OCI-LY7 (cell line): ENCODE measurements around the gene PTHLH. TPM values are rescaled to one million over a fixed set of nuclear protein-coding genes. Genes with fewer than 3 reads are reported as not detected.

Source experiments
- BruUV-seq: library from RNA; stranded (reverse); fragments of 400-500 nt; replicated peaks from 2 replicates; lab custom pipeline; 2021; lab: Mats Ljungman, UMichigan
- CTCF ChIA-PET: fragments of 300-600 bp; sonication (Branson Sonifier 250); formaldehyde crosslinking; loops from one replicate; lab custom pipeline; 2022; ENCODE audit warnings: antibody characterized with exemption; ENCODE audit not compliant: unreplicated experiment; lab: Charles Lee
- POLR2A ChIA-PET: fragments of 300-600 bp; sonication (Branson Sonifier 250); formaldehyde crosslinking; loops from one replicate; lab custom pipeline; 2022; ENCODE audit warnings: antibody characterized with exemption; lab: Charles Lee
- DNase-seq: peaks from one replicate; pipeline ENCODE4 v3.0.0-alpha.2; 2015; ENCODE audit warnings: low spot score
- H2AFZ ChIP-seq: fragments of 200-600 bp; sonication (generic), shearing (Covaris generic); 2 replicates; pipeline ENCODE4 v1.6.1; 2014; ENCODE audit warnings: mild to moderate bottlenecking, antibody characterized with exemption, low read length, moderate library complexity
- H3K27ac ChIP-seq: fragments of 200-600 bp; sonication (generic); 2 replicates; pipeline ENCODE4 v1.5.1; 2014; ENCODE audit warnings: mixed run types, low read depth, mild to moderate bottlenecking, moderate library complexity, low read length, inconsistent platforms; ENCODE audit not compliant: poor library complexity, severe bottlenecking
- H3K36me3 ChIP-seq: fragments of 200-600 bp; sonication (generic); 2 replicates; pipeline ENCODE4 v1.6.1; 2014; ENCODE audit warnings: mild to moderate bottlenecking, antibody characterized with exemption, low read length, moderate library complexity, mixed read lengths; ENCODE audit not compliant: insufficient read depth
- H3K4me1 ChIP-seq: fragments of 200-600 bp; sonication (generic); 2 replicates; pipeline ENCODE4 v1.5.1; 2014; ENCODE audit warnings: mild to moderate bottlenecking, low read length; ENCODE audit not compliant: insufficient read depth, poor library complexity, severe bottlenecking
- H3K4me2 ChIP-seq: fragments of 200-600 bp; sonication (generic); 2 replicates; pipeline ENCODE4 v1.6.1; 2014; ENCODE audit warnings: mild to moderate bottlenecking, low read length
- H3K4me3 ChIP-seq: fragments of 200-600 bp; sonication (generic); 2 replicates; pipeline ENCODE4 v1.5.1; 2014; ENCODE audit warnings: mild to moderate bottlenecking, low read depth, low read length; ENCODE audit not compliant: poor library complexity, severe bottlenecking
- H3K79me2 ChIP-seq: fragments of 200-600 bp; sonication (generic); 2 replicates; pipeline ENCODE4 v1.6.1; 2016; ENCODE audit warnings: low read depth, mild to moderate bottlenecking, low read length, moderate library complexity, mixed read lengths; ENCODE audit not compliant: insufficient read depth
- H3K9me2 ChIP-seq: fragments of 200-600 bp; sonication (generic); 2 replicates; pipeline ENCODE4 v1.6.1; 2016; ENCODE audit warnings: mild to moderate bottlenecking, low read length, mixed read lengths; ENCODE audit not compliant: insufficient read depth
- H3K9me3 ChIP-seq: fragments of 200-600 bp; sonication (generic); 2 replicates; pipeline ENCODE4 v1.6.1; 2014; ENCODE audit warnings: mild to moderate bottlenecking, mixed run types, low read length, mixed read lengths
- H4K20me1 ChIP-seq: fragments of 200-600 bp; sonication (generic); 2 replicates; pipeline ENCODE4 v1.6.1; 2014; ENCODE audit warnings: mild to moderate bottlenecking, antibody characterized with exemption, low read length, moderate library complexity, mixed read lengths; ENCODE audit not compliant: insufficient read depth
- EZH2phosphoT487 ChIP-seq: fragments of 200-600 bp; sonication (generic); IDR thresholded peaks from 2 replicates; pipeline ENCODE4 v1.6.1; 2018; ENCODE audit warnings: low read depth, borderline replicate concordance, mild to moderate bottlenecking, mixed run types, antibody characterized with exemption, low read length, moderate library complexity, mixed read lengths
- intact Hi-C: fragments of 100-400 bp; cut with micrococcal nuclease; formaldehyde crosslinking; loops from one replicate; pipeline ENCODE4 v1.10.0; 2022; ENCODE audit not compliant: unreplicated experiment
- total RNA-seq, 2 experiments: library from RNA; depleted of rRNA in 1 of 2; stranded (reverse); fragments of >200 nt in 1 of 2; shearing (Covaris generic) in 1 of 2; gene quantifications; 2 replicates each; pipeline ENCODE4 v1.2.3, GENCODE V29; 2014 to 2022
- TF ChIP-seq, protein P1 (sequence below): fragments of 200-600 bp; sonication (generic); conservative IDR thresholded peaks from 2 replicates; pipeline ENCODE4 v1.5.1; 2014; ENCODE audit warnings: mild to moderate bottlenecking, antibody characterized with exemption, low read length, moderate library complexity, mixed read lengths

PTHLH gene
- total RNA-seq, 2 experiments from 2014 or later: not detected

DNA sequence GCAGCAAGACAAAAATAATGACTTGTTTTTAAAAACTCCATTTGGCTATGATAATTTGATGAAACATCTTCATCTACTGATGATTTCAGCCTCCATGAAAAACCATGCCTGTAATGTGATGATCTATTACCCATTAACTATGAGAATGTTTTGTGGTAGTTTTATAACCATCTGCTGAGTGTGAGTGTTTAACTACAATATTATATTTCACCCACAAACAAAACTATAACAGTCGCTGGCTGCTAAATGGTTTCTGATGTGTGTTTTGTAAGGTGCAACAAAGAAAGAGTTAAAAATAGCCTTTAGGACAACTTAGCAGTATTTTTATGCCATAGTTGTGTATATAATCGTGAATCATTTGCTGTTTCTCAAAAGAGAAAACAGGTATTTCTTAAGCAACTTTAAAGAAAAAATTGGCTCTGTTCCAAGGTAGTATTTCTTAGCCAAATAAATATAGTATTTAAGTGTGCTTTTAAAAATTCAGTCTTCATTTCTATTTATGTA, 4.9 kb downstream of the PTHLH start:
- Histone ChIP-seq H3K4me3 (no peak overlapping the region), H4K20me1 (no peaks in the 10 kb centered on the region), H3K36me3 (no peaks in the 10 kb centered on the region), H3K27ac (no peak overlapping the region), H3K4me2 (no peak overlapping the region), H3K79me2 (no peaks in the 10 kb centered on the region), H2AFZ (no peak overlapping the region), H3K9me2 (no peaks in the 10 kb centered on the region), H3K9me3 (no peaks in the 10 kb centered on the region), H3K4me1 (no peaks in the 10 kb centered on the region)
- no TSS peak for BruUV-seq
- ChIA-PET CTCF (no interaction called here), POLR2A (no interaction called here)
- intact Hi-C loops: no loop called here
- no peak for TF ChIP-seq EZH2phosphoT487
- TF ChIP-seq, protein P1, sequence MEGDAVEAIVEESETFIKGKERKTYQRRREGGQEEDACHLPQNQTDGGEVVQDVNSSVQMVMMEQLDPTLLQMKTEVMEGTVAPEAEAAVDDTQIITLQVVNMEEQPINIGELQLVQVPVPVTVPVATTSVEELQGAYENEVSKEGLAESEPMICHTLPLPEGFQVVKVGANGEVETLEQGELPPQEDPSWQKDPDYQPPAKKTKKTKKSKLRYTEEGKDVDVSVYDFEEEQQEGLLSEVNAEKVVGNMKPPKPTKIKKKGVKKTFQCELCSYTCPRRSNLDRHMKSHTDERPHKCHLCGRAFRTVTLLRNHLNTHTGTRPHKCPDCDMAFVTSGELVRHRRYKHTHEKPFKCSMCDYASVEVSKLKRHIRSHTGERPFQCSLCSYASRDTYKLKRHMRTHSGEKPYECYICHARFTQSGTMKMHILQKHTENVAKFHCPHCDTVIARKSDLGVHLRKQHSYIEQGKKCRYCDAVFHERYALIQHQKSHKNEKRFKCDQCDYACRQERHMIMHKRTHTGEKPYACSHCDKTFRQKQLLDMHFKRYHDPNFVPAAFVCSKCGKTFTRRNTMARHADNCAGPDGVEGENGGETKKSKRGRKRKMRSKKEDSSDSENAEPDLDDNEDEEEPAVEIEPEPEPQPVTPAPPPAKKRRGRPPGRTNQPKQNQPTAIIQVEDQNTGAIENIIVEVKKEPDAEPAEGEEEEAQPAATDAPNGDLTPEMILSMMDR: no peak
- DNase-seq: no peak

DNA sequence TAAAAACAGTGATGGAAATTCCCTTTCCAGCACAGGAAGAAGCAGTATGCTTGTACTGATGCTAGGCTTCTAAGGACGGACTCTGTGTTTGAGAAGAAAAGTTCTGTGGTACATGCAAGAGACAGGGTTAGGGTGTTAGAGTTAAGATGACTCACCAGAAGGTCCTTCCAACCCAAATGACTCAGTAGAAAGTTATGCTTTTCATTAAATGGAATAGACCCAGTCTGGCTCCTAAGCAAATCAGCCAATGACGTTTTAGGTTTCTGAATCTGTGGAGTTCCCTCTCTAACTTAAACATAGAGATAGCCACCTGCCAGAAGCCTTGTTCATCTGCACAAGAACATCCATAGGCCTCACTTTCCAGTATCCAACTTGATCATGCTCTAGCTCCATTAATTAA, 5.7 kb downstream of the PTHLH start:
- intact Hi-C loops: no loop called here
- Histone ChIP-seq H3K79me2 (no peaks in the 10 kb centered on the region), H3K27ac (no peak overlapping the region), H3K9me2 (no peaks in the 10 kb centered on the region), H4K20me1 (no peaks in the 10 kb centered on the region), H3K9me3 (no peaks in the 10 kb centered on the region), H3K4me2 (no peak overlapping the region), H3K4me3 (no peak overlapping the region), H3K36me3 (no peaks in the 10 kb centered on the region), H3K4me1 (no peaks in the 10 kb centered on the region), H2AFZ (no peak overlapping the region)
- ChIA-PET POLR2A (interaction anchor here (0.7 to 1.2 kb wide), 2 partner anchors 11 to 665 kb away, joined by 3 to 5 read pairs; no protein-coding TSS in a partner anchor), CTCF (no interaction called here)
- no TSS peak for BruUV-seq
- no peak for TF ChIP-seq EZH2phosphoT487
- TF ChIP-seq, protein P1: no peak
- no peak for DNase-seq

DNA sequence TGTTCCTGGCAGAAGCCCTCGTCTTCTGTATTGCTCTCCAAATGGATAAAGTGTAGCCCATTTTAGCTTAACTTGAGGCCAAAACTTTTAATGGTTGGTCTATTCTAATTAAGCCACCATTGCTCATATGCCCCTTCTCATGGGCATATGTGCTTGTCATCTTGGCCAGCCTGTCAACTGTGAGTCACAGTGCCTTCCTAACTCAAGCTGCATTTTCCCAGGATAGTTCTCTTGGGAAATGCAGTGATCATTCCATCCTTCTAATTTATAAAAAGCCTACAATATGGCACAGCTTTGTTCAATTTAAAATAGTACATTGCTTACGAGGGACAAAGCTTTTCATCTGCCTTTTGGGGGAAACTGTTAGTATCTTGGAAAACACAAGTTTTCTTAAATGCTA, 6.6 kb downstream of the PTHLH start:
- no peak for DNase-seq
- CTCF ChIA-PET: no interaction called here
- Histone ChIP-seq H3K27ac (no peak overlapping the region), H3K9me3 (no peaks in the 10 kb centered on the region), H3K79me2 (no peaks in the 10 kb centered on the region), H3K4me3 (no peak overlapping the region), H3K9me2 (no peaks in the 10 kb centered on the region), H3K36me3 (no peaks in the 10 kb centered on the region), H2AFZ (no peak overlapping the region), H3K4me1 (no peaks in the 10 kb centered on the region), H3K4me2 (no peak overlapping the region), H4K20me1 (no peaks in the 10 kb centered on the region)
- no TSS peak for BruUV-seq
- POLR2A ChIA-PET: interaction anchor here (1.2 kb wide), 1 partner anchor 12 kb away, joined by 5 read pairs; no protein-coding TSS in a partner anchor
- intact Hi-C loops: no loop called here
- TF ChIP-seq, protein P1: no peak
- no peak for TF ChIP-seq EZH2phosphoT487
